Activated CD4-positive, alpha-beta T cell treated with anti-CD3 and anti-CD28 coated beads, Interleukin-2, amount 50 U/mL, for 1 hour (primary cell): Measurements from ENCODE around the gene TPH1.
"Not testable (repeated sequence)": the region's sequence is repeated elsewhere in the genome, so short reads cannot be mapped to it uniquely, and the experiment has no call there.

ENCODE experiments used
- DNase-seq: peaks from one replicate; pipeline ENCODE4 v3.0.0-alpha.2; 2020

Gene TPH1

DNA sequence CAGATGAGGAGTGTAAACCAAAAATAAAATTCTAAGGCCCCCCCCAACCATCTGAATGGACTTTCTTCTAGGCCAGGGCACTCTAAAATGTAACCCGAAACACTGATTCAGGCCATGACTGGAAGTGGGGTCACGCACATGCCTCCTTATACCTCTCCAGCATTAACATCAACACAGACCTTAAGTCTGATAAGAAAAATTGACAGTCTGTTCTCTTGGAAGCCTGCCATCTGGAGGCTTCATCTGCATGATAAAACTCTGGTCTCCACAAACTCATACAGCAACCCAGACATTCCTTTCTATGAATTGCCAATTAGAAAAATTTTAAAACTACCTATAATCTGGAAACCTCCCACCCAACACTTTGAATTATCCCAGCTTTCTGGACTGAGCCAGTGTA lies 29.3 kb downstream of the TPH1 start:
- DNase-seq, result no peak

DNA sequence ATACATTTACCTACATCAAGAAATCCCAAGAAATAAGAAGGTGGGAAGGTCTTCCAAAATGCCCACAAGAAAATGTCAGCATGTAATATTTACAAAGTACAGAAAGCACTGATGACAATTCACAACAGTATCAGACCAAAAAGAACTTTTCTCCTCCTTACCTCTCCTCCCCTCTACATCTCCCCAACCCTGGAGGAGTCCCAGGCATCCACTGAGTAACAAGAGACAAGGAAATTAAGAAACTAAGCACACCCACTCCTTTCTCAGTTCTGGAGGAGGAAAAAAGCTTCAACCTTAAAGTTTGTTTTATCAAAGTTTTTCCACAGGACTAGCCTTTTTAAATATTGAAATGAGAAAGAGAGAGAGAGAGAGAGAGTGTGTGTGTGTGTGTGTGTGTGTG lies 31.2 kb downstream of the TPH1 start:
- no peak for DNase-seq

DNA sequence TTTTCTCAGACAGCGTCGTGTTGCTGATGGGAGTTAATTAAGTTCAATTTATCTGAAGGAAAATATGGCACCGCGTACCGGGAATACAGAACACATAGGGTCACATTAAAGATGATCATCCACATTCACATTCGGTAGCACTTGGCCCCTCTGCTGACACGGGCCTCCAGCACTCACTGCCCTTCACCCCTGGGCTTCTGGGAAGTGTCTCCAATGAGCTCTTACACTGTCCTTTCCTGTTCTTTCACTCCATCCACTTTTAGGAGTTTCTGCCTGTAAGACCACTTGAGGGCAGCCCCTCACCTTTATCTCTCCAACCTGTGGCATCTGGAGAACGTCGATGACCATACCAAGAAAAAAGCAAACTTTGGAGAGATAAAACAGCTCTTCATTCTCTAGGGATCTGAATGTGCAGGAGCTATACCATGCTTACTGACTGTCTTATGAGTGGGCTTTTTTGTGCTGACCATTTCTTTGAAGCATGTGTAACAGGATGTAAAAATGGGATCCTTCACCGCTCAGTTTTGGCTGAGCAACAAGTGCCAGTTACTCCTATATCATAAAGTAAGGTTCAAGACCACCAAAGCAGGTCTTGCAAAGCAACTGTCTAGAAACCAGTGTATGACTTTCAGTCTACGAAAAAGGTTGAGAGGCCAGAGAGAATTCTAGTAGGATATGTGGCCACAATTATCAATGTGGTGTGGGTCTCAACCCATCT lies 32.1 kb downstream of the TPH1 start:
- no peak for DNase-seq

DNA sequence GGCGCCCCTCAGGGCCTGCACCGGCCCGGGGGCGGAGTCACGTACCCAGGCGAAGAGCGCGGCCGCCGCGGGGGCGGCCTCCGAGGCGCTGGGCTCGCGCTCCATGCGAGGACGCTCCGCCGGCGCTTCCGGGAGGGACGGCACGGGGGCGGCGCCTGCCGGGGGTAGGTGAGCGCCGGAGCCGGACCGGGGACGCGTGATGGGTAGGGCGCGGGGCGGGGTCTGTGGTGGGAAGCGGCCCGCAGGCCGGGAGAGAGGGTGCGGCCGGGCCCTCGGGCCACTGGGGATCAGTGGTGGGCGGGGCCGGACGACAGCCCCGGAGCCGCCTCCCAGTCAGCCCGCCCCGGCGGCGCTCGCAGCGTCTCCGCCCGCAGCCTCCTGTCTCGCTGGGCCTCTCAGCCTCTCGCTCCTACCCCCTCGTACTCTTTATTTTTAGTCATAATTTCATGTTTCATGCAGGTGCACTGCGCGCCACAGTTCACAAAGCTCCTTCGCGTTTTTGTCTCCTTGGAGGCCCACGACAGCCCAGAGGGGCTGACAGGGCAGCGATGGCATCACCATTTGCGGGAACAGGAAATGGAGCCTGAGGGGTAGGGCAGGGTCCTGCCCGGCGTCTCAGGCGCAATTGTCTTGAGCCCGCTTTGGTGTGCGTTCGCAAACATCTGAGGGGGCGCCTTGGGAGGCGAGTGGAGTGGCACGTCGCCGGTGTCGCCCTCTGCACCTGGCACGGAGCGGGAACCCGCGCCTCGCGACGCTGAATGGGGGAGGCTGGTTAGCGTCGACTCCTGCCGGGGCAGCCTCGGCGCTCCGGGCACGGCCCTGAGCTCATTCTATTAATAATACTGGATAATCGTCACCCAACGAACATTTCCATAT lies 32.9 kb downstream of the TPH1 start, which contains the start of gene SERGEF:
Gene SERGEF, minus strand, starts transcription at position 142 of the 876 bp plus-strand sequence. Its CDS starts 37 bp downstream, at position 105.
- peak; percentile 90 for DNase-seq

DNA sequence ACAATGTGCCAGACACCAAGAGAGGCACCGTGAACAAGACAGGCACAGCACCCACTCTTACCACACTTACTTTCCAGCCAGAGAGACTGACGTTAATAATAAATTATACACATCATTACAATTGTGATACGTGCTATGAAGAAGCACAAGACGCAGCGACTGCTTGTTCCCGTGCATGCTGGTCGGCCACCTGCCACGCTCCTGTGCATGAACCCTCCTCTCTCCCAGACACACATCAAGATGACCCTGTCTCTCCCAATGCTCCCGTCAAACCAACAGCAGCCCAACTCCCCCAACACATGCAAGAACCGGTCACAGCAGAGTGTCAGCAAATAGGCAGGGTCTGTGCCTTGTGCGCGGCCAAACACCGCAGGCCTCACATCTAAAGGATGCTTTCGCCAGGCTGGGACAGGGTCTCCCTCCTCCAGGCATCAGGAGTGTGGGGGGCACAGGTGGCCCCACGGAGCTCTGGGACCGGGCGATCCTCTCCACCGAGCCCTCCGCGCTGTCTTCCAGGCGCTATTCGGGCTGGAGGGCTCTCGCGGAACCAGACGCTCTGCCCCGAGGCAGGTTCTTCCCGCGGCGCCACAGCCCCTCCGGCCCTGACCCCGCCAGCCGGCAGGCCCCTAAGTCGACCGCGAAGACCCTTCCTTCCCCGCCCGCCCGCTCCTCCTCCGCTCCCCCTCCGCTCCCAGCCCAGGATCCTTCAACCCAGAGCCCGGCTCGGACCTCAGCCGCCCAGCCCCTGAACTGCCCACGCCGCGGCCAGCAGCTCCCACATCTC lies 33.8 kb downstream of the TPH1 start:
- no peak for DNase-seq

DNA sequence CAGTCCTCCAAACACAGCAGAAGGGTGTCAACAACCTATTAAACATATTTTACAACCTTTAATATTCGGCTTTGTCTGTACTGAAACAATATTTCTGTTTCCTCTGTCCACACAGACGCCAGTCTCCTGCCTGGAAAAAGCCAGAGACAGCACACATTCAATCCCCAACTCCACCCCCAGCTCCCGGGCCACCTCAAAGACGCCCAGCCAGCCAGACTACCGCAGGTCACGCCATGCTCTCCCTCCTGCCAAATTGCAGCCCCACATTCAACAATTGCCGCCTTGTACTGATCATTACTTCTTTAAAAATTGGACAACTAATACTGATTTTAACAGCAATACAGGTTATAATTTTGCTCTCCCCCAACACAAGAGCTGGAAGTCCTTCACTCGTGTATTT lies 34.4 kb downstream of the TPH1 start:
- DNase-seq, result no peak

DNA sequence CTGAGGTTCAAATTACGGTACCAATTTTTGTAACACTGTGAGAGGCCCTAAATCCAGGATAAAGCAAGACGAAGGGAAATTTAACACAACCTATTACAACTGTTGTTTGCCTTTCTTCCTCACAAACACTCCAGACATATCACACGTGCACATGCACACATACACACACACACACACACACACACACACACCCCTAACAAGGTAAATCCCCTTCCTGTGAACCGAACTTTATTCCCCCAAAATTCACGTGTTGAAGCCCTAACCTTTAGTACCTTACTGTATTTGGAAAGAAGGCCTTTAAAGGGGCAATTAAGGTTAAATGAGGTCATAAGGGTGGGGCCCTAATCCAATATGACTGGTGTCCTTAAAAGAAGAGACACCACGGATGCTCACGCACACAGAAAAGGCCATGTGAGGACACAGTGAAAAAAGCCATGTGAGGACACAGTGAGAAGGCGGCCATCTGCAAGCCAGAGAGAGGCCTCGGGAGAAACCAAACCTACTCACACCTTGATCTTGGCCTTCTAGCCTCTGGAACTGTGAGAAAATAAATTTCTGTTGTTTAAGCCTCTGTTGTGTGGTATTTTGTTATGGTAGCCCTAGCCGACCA lies 35.0 kb downstream of the TPH1 start:
- DNase-seq, result no peak

DNA sequence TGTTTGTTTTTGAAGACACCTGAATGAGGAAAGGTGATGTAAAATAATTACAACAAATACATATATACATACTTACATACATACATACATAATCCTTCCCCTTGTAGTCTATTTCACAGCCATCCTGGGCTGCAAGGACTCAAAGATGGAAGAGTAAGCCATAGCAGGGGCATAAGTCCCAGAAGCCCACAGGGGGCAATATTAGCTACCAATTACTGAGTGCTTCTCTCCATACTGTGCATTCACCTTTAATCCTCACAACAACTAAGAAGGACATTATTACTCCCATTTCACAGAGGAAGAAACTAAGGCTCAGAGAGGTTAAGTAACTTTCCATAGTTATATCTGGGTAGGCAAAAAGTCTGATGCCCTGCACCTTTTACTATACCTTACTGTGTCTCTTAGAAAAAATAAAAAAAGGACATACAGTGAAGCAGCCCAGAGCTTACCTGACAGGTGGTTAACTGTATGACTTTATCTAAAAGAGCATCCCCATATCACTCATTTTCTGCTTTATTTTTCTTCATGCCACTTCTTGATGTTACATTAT lies 35.9 kb downstream of the TPH1 start:
- no peak for DNase-seq

DNA sequence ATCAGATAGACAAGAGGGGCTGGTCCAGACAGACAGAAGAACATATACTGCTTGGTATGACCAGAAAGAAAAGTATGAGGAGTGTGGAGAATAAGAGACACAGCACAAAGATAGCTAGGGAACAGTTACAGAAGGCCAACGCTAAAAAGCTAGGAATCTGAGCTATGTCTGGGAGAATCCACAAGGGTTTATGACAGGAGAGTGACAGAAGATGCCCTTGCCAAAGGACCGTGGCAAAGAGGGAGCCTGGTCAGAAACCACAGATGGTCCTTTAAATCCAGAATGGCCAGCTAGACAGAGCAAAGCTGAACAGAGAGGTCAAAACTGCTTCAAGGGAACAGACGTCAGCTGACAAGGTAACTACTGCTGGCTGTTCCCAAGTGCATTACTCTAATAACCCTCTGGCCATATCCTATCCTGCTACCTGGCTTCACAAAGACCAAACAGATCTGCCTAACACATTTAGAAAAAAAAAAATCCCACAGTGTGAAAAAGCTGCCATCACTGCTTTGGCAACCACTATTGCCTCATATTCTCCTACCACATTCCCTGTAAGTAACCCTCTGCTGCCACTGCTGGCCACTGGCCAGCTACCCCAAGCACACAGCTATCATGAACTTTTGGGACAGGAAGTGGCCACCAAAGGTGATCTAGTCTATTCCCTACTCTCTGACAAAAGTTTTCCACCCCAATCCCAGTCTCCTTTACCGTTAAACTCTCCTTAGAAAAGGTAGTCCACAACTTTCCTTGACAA lies 40.5 kb downstream of the TPH1 start:
- no peak for DNase-seq

DNA sequence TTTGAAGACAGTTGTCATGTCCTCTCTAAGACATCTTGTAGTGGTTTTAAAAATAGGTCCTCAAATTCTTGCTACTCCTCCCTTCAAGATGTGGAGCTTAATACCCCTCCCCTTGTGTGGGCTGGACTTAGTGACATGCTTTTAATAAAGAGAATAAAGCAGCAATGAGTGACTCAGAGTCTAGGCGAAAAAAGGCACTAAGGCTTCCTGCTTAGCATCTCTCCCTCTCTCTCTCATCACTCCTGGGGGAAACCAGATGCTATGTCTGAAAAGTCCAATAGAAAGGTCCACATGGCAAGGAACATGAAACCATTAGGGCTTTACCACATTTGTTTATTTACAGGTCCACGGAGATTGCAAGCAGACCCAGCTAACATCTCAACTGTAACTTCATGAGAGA lies 44.9 kb downstream of the TPH1 start:
- no peak for DNase-seq

DNA sequence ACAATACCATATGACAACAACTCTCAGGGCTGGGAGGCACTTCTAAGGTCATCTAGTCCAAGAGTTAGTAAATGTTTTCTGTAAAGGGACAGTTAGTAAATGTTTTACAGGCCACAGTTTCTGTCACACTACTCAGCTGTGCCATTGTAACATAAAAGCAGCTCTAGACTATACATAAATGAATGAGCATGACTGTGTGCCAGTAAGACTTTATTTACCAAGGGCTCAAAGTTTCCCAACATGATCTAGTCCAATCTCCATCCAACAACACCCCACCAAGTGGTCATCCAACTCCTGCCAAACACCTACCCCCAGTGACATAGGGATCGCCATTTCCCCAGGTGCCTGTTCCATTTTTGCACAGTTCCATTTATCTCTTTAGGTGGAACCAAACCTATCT lies 45.3 kb downstream of the TPH1 start:
- no peak for DNase-seq

DNA sequence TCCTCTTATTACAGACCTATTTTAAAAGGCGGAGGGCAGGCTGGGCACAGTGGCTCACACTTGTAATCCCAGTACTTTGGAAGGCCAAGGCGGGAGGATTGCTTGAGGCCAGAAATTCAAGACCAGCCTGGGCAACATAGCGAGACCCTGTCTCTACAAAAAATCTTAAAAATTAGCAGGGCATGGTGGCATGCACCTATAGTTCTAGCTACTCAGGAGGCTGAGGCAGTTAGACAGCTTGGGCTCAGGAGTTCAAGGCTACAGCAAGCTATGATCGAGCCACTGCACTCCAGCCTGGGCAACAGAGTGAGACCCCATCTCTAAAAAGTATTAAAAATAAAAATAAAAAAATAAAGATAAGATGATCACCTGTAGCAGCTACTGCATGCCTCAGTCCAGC lies 45.9 kb downstream of the TPH1 start:
- DNase-seq, result not testable (repeated sequence)
